Stimulated activated CD8-positive, alpha-beta memory T cell treated with anti-CD3 and anti-CD28 coated beads, Interleukin-12 subunit alpha, Interleukin-12 subunit beta, amount 100 ng/mL, for 24 hours (primary cell): Measurements from ENCODE around the gene ZBED1.
"Not testable (repeated sequence)": the region's sequence is repeated elsewhere in the genome, so short reads cannot be mapped to it uniquely, and the experiment has no call there.

Source experiments
- DNase-seq: peaks from one replicate; pipeline ENCODE4 v3.0.0-alpha.2; 2020; ENCODE audit errors: extremely low read depth

Gene ZBED1

GRCh38 chrX:2519638-2520037, 18.9 kb upstream of the ZBED1 start:
- DNase-seq = not testable (repeated sequence)

GRCh38 chrX:2517055-2517454, 16.3 kb upstream of the ZBED1 start:
- no peak for DNase-seq

- DNase-seq = no peak
Observed at GRCh38 chrX:2516623-2517022, 15.8 kb upstream of the ZBED1 start.

GRCh38 chrX:2514131-2514530, 13.4 kb upstream of the ZBED1 start:
- no peak for DNase-seq

GRCh38 chrX:2513121-2513664, 12.4 kb upstream of the ZBED1 start:
- DNase-seq = no peak

GRCh38 chrX:2512501-2512900, 11.7 kb upstream of the ZBED1 start:
- no peak for DNase-seq

- DNase-seq = no peak
Observed at GRCh38 chrX:2511326-2511725, 10.6 kb upstream of the ZBED1 start.

- no peak for DNase-seq
Observed at GRCh38 chrX:2508648-2509335, 8.0 kb upstream of the ZBED1 start.

- no peak for DNase-seq
Observed at GRCh38 chrX:2507904-2508627, 7.3 kb upstream of the ZBED1 start.

- no peak for DNase-seq
Observed at GRCh38 chrX:2507196-2507595, 6.4 kb upstream of the ZBED1 start.

- DNase-seq = not testable (repeated sequence)
Observed at GRCh38 chrX:2505341-2505740, 4.6 kb upstream of the ZBED1 start.

- no peak for DNase-seq
Observed at GRCh38 chrX:2504706-2505332, 4.0 kb upstream of the ZBED1 start.

- no peak for DNase-seq
Observed at GRCh38 chrX:2503591-2504500, 3.1 kb upstream of the ZBED1 start.

- DNase-seq = no peak
Observed at GRCh38 chrX:2502668-2503519, 2.1 kb upstream of the ZBED1 start.

- no peak for DNase-seq
Observed at GRCh38 chrX:2502120-2502667, 1.4 kb upstream of the ZBED1 start.

- DNase-seq = no peak
Observed at GRCh38 chrX:2501559-2502102, 855 bp upstream of the ZBED1 start.

GRCh38 chrX:2500091-2500802, 529 bp downstream of the ZBED1 start:
- DNase-seq = no peak

GRCh38 chrX:2499507-2499906, 1.3 kb downstream of the ZBED1 start:
- DNase-seq = no peak

- DNase-seq = no peak
Observed at GRCh38 chrX:2498781-2499302, 1.9 kb downstream of the ZBED1 start.
